NCI-H460 (cell line): ENCODE measurements around the gene CDH18. TPM values are rescaled to one million over a fixed set of nuclear protein-coding genes. Genes with fewer than 3 reads are reported as not detected.

ENCODE experiments used
- DNase-seq: peaks from one replicate; pipeline ENCODE4 v3.0.0-alpha.2; 2016; ENCODE audit warnings: low read depth; ENCODE audit errors: extremely low read depth
- total RNA-seq: library from RNA; depleted of rRNA; stranded (reverse); fragments of >200 nt; shearing (Covaris generic); gene quantifications from 2 replicates; pipeline ENCODE4 v1.2.3, GENCODE V29; 2014

The CDH18 gene
- total RNA-seq, 1 experiment from 2014 or later: 0.84 TPM

DNA sequence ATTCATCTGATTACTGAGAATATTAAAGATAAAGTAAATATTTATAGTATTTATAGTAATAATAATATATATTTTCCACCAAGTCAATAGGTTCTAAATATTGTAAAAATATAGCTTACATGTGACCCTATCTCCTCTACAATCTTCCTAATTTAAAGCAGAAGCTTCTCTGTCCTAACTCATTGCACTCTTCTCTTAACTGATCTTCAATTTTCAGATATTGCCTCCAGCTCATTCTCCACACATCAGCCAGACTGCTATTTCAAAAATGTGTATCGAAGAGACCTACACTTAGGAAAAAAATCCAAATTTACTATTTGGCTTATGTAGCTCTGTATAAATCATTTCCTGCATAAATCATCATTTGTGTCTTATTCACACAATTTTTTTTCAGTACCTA, 47.8 kb downstream of the CDH18 start:
- no peak for DNase-seq

DNA sequence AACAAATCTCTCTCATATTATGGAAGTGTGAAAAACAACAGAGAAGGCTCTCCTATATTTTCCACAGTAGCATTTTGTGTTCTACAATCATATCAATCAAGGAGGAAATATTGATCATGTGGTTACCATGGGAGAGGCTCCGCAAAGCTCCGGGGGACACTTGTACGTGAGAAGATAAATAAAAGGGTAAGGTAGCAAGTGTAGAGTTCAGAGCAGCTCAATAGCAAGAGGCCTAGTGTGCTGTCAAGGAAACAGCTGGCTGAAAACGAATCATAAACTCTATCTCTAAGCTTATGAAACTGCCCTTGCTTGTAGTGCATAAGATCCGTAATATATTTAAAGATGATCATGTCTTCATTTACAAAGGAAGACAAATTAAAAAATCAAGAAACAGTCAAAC, 57.5 kb downstream of the CDH18 start:
- DNase-seq: no peak

DNA sequence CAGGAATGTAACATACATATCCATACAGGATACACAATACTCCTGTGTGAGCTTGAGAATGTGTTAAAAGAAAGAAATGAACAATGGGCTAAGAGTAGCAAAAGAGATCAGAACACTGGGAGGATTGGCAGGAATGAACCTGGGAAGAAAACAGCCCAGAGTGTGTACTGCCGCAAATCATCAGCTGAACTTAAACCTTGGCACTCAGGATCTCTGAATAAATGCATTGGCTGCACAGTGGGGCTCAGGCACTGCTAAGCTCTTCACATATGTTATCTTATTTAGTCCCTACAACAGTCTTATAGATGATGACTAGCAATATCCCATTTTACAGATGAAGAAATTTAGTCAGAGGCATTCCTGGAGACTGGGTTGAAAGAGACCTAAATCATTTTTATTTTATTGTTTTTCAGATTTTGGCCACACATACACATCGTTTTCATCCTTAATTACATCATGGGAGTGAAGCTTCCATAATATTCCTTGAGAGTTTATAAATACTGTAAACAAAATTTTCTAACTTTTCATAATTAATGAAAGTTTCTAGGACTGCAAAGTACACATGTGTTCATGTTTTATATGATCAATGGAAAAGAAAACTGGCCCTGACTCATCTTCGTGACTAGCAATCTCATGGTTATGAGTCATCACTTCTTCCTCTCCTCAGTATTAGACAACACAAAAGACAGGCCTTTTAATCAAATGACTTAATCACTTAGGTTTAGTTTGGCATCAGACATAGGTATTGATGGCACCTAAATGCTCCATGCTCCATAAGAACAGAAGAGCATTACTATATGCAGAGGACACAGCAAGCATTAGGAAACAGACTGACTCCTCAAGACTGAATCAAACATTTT, 59.2 kb downstream of the CDH18 start:
- peak; percentile 42 for DNase-seq

DNA sequence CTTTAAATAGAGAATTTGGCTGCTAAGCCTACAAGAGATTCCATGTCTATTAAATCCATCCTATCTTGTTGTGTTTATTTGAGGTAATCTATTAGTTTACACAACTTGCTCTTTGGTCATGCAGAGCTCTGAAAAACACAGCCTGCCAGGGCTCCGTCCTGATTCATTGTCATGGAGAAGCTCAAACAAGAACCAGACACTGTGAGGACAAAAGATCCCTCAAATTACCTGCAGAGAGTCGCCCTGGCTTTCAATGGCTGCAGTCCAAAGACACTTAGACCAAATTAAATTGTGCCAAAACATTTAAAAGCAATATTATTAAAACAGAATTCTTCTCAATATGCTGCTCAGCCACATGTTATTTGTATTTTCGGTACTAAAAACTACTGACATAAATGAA, 60.1 kb downstream of the CDH18 start:
- DNase-seq: no peak

DNA sequence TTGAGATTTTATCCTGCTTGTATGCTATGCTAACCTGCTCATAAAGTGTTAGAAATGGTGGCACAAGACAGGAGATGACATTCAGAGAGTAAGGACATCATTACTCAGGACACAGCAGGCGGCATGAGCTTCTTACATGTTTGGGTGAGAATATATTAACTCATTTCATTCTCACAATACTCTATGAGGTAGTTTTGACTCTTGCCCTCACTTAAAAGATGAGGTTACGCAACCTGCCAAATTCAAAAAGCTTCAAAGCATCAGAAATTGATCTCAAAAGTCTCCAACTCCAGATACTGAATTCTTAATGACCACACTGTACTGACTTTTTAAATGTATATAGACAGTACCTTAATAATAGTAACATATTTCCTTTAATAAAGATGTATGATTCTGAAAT, 60.8 kb downstream of the CDH18 start:
- no peak for DNase-seq

DNA sequence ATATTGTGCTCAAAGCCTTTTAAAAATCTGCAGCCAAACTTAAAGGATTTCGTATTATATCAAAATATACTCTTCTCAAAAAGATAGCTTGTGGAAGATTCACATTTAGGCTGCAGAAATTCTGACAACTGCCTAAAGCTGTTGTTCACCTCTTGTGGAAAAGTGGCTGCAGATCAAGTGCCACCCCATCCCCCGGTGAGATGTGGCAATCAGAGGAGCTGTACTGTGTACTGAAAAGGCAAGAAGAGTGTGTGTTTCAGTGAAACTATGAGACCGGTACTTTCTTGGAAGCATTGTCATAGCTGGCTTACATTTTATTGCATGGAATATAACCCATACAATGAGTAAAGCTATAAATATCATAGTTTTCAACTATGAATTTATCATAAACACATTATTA, 64.3 kb downstream of the CDH18 start:
- no peak for DNase-seq

DNA sequence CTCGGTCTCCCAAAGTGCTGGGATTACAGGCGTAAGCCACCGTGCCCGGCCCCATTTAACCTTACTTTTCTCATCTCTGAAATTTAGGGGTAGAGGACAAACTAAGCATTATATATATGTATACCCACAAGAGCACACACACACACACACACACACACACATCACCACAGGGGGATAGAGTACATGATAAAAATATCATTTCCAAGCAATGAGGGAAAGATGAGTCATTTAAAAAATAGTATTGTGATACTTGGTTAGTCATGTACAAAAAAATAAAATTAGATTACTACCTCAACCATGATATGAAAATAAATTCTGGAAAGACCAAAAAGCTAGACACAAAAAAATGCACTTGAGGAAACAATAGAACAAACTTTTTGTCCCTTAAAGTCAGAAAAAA, 67.2 kb downstream of the CDH18 start:
- DNase-seq: no peak

DNA sequence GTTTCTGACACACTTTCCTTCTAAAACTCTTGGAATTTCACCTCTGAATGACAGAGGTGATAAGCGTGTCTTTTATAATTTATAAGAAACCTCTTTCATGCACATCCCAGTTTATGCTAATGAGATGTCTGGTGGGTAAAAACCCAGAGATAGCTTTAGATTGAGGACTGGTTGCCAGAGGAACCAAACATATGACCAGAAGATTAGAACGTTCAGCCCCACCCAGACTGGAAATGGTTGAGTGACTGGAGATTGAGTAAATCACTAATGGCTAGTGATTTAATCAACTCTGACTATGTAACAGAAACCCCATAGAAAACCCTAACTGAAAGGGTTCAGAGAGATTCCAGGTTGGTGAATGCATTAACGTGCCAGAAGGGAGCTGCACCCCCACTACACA, 69.2 kb downstream of the CDH18 start:
- no peak for DNase-seq

DNA sequence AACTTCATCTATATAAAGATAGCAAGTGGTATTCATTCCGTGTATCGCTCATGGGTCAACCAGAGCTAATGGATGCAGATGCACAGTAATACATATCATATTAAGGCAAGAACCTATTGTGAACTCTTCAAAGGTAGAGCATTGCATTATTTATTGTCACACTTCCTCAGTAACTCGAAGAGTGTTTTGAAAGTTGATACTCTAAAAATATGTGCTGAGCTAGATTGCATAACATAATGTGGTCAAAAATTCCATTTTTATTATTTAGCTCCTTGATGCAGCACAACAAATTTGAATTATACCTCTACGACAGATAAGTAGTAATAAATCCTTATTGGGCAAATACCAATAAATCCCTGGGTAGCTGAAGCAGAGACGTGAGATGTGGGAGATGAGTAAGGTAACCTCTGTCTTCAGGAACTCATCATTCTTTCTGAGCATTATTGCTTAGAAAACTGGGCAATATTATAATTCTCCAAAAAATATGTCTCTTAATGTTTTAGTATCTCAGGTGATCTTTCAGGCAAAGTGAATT, 70.3 kb downstream of the CDH18 start:
- no peak for DNase-seq

DNA sequence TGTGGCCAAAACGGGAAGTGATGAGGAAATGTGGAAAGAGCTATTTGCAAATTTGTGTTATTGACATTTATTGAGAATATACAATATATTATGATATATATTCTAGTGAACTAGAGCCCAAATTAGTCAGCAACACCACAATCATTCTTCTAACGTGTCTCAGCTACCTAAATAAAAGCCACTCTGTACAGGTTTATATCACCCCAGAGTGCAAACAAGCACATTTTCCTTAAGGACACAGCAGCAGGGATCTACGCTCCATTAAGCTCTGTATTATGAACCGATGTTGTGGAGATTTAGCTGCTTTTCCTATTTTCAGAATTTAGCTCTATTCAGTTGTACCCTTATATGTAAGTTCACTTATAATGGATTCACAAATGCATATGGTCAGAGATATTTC, 77.9 kb downstream of the CDH18 start:
- DNase-seq: no peak

DNA sequence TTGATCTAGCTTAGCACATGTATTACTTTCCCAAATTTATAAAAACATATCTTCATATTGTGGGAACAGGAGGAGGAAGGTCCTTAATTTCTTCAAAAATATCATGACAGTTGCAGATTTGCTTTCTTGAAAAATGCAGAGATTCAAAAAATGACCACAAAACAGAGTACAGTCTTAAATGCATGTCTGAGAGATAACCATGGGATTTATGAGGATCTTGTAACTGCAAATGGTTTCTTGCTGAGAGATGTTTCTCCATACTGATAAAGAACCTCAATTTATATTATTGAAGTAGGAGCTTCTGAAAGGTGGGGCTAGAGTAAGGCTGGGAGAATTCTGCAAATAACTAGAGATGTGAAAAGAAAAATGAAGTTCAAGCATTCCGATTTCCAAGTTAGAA, 83.2 kb downstream of the CDH18 start:
- DNase-seq: no peak

DNA sequence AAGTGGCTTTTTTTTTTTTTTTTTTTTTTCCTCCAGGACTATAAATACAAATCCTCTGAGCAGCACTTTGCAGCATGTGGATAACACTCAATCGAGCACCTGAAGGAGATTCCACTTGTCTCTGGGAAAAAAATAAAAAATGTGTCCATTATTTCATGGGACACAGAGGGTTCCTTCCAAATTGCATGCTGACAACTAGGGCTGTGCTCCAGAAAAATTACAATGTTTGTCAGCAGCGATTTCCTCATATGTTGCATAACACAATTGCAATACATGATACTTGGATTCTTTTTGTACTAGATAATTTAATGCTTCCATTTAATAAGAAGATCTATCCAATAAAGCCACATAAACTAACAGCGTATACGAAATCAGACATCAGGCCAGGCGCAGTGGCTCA, 84.4 kb downstream of the CDH18 start:
- no peak for DNase-seq

DNA sequence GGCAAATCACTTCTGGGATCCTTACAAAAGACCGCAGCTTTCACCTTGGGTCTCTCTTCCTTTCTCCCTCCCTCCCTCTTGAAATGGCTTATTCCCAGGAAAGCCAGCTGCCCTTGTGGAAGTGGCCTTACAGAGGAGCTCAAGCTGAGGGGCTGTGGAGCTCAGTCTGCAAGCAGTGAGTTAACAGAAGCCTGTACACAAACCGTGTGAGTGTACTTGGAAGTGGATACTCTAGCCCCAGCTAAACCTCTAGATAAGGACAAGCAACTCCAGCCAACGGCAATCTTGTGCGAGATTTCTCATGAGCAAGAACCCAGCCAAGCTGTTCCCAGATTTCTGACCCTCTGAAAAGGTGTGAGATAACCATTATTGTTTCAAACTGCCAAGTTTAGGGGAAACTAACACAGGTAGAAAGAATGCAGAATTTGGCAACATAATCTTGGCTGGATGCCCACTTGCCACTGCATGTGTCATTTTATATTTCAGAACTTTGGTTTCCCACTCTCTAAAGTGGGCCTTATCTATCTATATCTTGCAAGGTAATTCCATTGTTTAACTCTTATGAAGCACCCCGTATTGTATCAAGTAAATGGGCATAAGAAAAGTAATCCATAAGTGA, 85.6 kb downstream of the CDH18 start:
- no peak for DNase-seq

DNA sequence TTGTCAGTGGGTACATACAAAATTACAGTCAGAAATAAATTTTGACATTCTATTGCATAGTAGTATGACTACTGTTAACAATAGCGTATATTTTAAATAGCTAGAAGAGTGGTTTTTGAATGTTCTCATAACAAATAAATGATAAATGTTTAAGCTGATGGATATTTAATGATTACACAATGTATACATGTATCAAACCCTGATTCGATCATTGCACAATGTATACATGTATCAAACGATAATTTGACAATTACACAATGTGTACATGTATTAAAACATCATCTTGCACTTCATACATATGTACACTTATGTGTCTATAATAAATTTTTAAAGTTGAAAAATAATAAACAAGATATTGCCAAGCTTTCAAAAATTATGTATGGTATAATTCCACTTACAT, 87.7 kb downstream of the CDH18 start:
- no peak for DNase-seq

DNA sequence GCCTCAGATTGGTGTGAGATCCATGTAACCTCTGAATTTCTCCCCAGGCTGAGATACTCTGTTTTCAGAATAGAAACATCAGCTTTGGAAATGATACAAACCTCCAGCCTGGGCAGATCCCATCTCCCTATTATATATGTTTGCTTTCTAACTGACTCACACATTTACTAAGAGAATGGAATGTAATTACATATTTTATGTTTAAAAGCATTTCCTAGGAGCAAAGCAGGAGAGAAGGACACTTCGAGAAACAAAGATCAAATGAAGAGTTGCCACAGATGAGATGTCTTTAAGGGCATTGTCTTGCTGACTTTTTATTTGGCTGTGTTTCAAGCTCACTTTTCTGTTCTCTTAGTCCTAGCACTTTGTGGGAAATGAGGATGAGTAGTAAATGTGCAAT, 96.3 kb downstream of the CDH18 start:
- DNase-seq: no peak

DNA sequence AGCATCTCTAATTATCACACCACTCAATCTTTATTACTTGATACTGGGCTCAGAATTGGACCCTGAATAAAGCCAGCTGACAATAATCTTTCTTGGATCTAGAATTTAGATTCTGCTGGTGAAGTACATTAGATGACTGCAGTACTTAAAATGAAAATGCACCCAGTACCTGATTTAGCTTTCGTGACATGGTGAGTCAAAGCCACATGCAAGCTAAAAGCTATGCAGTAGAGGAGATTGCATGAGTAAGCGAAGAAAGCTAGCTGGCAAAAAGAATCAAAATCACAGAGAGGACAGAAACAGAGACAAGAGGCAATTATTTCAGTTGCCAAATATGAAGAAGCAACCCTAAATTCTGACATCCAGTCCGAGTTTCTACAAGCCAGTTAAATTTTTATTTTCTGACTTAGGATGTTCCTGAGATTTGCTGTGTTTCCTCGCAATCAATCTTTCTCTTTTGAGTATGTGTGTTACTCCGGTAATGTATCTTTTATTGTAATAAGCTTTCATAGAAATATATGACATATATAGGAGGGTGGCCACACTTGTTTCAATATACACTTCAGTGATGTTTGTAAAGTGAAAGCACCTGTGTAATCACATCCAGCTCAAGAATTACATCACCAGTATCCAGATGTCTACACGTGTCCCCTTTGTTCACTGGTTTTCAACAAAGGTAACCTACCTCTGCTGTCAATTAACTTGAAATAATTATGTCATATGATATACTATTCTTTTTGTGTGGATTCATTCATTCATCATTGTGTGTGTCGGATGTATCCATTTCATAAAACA, 101.7 kb downstream of the CDH18 start:
- DNase-seq: no peak

DNA sequence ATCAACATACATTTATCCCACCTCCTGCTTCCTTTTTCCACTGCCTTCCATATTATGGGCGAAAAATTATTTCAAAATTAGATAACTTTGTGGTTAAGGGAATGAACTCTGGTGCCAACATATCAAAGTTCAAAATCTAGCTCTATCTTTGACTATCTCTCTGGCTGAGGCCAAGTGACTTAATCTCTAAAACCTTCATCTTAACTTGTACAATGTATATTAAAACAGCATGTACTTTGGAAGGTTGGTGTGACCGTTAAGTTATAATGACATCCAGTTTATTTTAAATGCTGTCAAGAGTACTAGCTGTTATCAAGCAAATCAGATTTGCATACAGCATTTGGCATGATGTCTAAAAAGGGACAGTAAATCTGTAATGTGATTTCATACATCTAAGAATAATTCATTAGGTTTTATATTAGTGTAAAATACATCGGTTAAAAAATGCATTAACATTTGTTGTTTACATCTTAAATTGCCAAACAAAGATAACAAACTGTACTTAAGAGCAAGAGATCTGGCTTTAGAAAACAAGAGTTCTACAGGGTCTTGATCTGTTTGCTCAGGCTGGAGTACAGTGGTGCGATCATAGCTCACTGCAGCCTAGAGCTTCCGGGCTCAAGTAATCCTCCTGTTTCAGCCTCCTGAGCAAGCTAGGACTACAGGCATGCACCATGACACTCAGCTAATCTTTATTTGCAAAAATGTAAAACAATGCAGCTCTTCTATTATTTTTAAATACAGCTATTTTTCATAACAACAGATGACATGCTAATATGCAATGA, 102.8 kb downstream of the CDH18 start:
- DNase-seq: no peak

DNA sequence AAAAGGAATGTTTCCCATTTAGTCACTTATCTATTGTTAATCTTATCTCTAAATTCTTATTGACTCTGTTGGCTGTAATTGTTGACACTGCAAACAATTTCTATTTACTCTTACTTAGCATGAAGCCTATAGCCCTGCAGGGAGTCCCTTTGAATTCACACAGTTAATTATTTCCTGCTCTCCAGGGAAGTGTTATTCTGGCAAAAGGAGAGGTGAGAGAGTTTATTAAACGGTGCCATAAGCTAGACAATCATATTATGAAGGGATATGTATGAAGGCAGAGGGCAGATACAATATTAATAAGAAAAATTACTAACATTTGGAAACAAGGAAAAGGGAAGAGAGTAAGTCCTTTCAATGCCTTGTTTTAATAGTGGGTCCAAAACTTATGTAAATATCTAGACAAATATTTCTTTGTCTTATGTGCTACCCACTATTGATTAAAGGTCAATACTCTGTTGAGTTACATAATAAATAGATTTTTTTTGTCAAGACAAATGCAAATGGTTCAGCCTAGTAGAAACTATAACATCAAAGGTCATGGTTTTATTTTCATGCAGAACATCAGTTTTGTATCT, 107.1 kb downstream of the CDH18 start:
- DNase-seq: no peak

DNA sequence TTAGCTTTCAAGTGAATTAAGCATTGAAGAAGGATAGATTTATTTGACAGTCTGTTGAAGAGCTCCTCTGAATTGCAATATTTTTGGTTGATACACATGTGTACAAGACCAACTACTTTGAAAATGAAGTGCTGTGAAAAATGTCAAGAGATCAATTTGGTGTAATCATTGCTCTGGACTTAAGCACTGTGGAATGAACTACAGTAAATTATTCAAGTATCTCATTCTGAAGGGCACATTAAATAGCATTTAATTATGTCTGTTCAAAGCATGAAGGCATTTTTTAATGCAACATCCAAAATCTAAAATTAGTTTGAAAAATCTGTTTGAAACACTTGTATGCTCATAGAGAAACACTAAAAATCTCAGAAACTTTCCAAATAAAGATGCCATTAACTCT, 107.5 kb downstream of the CDH18 start:
- DNase-seq: no peak

DNA sequence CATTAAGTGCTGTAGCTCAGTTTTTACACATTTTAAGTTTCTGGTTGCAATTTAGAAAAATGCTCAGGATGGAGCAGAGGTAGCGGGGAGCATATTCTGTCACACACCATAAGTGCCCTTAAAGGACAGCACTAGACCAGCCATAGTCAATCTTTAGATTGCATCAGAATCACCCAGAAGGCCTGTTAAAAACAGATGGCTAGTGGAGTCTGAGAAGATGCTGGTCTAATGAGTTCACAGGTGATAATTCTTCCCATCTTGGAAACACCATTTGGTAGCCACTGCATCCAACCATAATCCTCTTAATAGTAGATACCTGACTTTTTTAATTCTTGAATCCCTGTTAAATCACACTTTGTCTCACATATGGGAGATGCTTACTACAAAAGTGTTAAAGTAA, 113.2 kb downstream of the CDH18 start:
- DNase-seq: no peak
